ENCODE measurements around the gene PIEZO2.

The PIEZO2 gene

DNA sequence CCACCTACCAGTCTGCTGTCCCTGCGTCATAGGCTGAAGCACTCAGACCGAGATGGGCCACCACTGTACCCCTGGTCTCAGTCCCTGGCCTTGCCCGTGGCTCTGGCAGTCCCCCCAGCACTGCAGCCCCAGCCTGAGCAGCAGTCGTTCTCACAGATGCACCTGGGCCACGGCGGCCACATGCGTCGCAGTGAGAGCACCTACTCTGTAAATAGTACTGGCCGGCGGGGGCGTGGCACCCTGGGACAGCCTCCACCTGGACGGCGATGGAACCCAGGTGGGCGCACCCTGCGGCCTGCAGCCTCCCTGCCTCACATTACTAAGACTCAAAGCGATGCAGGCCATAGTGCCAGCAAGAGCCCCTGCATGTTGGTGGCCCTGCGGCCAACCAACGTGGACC is 424.7 kb downstream of the PIEZO2 start:
- no peak overlapping the region for H3K4me3 ChIP-seq (replicated peaks; ENCODE audit: insufficient read depth, low read length)
- DNase-seq (ENCODE audit: low read depth in 1 of 2, low spot score in 1 of 2), result no peak
- H3K27ac ChIP-seq (replicated peaks), result no peak overlapping the region
- peaks cover 2% of the 10 kb centered on the region for H3K27me3 ChIP-seq (ENCODE audit: insufficient read depth, poor library complexity, severe bottlenecking)
- TF ChIP-seq SPI1 (IDR thresholded peaks at IDR 0.05; ENCODE audit: borderline replicate concordance, low read depth), result no peak
- no peak for TF ChIP-seq POLR2AphosphoS5 (IDR thresholded peaks at IDR 0.05; ENCODE audit: low read depth)
- TF ChIP-seq, protein P1, sequence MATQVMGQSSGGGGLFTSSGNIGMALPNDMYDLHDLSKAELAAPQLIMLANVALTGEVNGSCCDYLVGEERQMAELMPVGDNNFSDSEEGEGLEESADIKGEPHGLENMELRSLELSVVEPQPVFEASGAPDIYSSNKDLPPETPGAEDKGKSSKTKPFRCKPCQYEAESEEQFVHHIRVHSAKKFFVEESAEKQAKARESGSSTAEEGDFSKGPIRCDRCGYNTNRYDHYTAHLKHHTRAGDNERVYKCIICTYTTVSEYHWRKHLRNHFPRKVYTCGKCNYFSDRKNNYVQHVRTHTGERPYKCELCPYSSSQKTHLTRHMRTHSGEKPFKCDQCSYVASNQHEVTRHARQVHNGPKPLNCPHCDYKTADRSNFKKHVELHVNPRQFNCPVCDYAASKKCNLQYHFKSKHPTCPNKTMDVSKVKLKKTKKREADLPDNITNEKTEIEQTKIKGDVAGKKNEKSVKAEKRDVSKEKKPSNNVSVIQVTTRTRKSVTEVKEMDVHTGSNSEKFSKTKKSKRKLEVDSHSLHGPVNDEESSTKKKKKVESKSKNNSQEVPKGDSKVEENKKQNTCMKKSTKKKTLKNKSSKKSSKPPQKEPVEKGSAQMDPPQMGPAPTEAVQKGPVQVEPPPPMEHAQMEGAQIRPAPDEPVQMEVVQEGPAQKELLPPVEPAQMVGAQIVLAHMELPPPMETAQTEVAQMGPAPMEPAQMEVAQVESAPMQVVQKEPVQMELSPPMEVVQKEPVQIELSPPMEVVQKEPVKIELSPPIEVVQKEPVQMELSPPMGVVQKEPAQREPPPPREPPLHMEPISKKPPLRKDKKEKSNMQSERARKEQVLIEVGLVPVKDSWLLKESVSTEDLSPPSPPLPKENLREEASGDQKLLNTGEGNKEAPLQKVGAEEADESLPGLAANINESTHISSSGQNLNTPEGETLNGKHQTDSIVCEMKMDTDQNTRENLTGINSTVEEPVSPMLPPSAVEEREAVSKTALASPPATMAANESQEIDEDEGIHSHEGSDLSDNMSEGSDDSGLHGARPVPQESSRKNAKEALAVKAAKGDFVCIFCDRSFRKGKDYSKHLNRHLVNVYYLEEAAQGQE (IDR thresholded peaks at IDR 0.05; ENCODE audit: insufficient replicate concordance, low read depth), result no peak
- TF ChIP-seq, protein P2, sequence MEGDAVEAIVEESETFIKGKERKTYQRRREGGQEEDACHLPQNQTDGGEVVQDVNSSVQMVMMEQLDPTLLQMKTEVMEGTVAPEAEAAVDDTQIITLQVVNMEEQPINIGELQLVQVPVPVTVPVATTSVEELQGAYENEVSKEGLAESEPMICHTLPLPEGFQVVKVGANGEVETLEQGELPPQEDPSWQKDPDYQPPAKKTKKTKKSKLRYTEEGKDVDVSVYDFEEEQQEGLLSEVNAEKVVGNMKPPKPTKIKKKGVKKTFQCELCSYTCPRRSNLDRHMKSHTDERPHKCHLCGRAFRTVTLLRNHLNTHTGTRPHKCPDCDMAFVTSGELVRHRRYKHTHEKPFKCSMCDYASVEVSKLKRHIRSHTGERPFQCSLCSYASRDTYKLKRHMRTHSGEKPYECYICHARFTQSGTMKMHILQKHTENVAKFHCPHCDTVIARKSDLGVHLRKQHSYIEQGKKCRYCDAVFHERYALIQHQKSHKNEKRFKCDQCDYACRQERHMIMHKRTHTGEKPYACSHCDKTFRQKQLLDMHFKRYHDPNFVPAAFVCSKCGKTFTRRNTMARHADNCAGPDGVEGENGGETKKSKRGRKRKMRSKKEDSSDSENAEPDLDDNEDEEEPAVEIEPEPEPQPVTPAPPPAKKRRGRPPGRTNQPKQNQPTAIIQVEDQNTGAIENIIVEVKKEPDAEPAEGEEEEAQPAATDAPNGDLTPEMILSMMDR (IDR thresholded peaks at IDR 0.05; ENCODE audit: insufficient read depth, low read length), result no peak
- no peak for TF ChIP-seq GABPA (IDR thresholded peaks at IDR 0.05; ENCODE audit: low read depth)

DNA sequence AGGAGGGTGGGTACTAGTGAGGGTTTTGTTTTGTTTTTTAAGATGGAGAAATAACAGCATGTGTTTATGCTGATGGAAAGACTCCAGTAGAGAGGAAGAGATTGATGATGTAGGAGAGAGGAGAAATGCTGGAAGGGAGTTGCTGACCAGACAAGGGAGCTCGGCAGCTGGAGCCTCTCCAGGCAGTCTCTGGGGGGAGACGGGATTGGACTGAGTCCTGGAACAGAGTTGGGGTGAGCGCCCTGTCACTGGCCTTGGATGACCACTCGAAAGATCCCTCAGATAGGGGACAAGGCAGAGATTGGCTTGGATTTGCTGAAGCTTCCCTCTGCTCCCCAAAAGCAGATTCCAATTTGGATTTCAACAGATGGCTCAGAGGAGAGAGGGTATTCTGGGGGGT is 425.9 kb downstream of the PIEZO2 start:
- Histone ChIP-seq H3K27ac (replicated peaks) (no peak overlapping the region), H3K27me3 (ENCODE audit: insufficient read depth, poor library complexity, severe bottlenecking) (peaks cover 2% of the 10 kb centered on the region), H3K4me3 (replicated peaks; ENCODE audit: insufficient read depth, low read length) (no peak overlapping the region)
- TF ChIP-seq, protein P1 (IDR thresholded peaks at IDR 0.05; ENCODE audit: insufficient replicate concordance, low read depth), result no peak
- TF ChIP-seq, protein P2 (IDR thresholded peaks at IDR 0.05; ENCODE audit: insufficient read depth, low read length), result no peak
- no peak for TF ChIP-seq GABPA (IDR thresholded peaks at IDR 0.05; ENCODE audit: low read depth)
- no peak for TF ChIP-seq POLR2AphosphoS5 (IDR thresholded peaks at IDR 0.05; ENCODE audit: low read depth)
- no peak for TF ChIP-seq SPI1 (IDR thresholded peaks at IDR 0.05; ENCODE audit: borderline replicate concordance, low read depth)
- no peak for DNase-seq (ENCODE audit: low read depth in 1 of 2, low spot score in 1 of 2)

DNA sequence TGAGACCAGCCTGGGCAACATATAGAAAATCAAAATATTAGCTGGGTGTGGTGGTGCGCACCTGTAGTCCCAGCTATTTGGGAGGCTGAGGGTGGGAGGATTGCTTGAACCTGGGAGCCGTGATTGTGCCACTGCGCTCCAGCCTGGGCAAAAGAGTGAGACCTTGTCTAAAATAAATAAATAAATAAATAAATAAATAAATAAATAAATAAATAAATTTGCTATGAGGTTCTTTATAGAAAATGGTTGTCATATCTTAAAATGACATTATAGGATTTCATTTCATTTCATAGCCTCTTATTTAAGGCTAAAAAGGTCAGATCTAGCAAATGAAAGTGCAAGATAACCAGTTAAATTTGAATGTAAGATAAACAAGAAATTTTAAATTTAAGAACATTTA is 430.6 kb downstream of the PIEZO2 start:
- TF ChIP-seq SPI1 (IDR thresholded peaks at IDR 0.05; ENCODE audit: borderline replicate concordance, low read depth), result no peak
- TF ChIP-seq GABPA (IDR thresholded peaks at IDR 0.05; ENCODE audit: low read depth), result no peak
- TF ChIP-seq, protein P1 (IDR thresholded peaks at IDR 0.05; ENCODE audit: insufficient replicate concordance, low read depth), result no peak
- TF ChIP-seq, protein P2 (IDR thresholded peaks at IDR 0.05; ENCODE audit: insufficient read depth, low read length), result no peak
- TF ChIP-seq POLR2AphosphoS5 (IDR thresholded peaks at IDR 0.05; ENCODE audit: low read depth), result no peak
- no peak for DNase-seq (ENCODE audit: low read depth in 1 of 2, low spot score in 1 of 2)
- no peak overlapping the region for H3K27ac ChIP-seq (replicated peaks)
- H3K27me3 ChIP-seq (ENCODE audit: insufficient read depth, poor library complexity, severe bottlenecking), result peaks cover 2% of the 10 kb centered on the region
- no peak overlapping the region for H3K4me3 ChIP-seq (replicated peaks; ENCODE audit: insufficient read depth, low read length)
